HG03571 (cell line): ENCODE results near the gene CIAO1.
"Not testable (repeated sequence)": the region's sequence is repeated elsewhere in the genome, so short reads cannot be mapped to it uniquely, and the experiment has no call there.

ENCODE experiments used
- ATAC-seq: cut with Tn5 transposase; IDR thresholded peaks from one replicate; pipeline ENCODE4 v1.9.1; 2021; ENCODE audit not compliant: unreplicated experiment

CIAO1 gene

GRCh38 chr2:96249654-96250053 is 16.4 kb upstream of the CIAO1 start:
- no peak for ATAC-seq

GRCh38 chr2:96250188-96250587 is 15.8 kb upstream of the CIAO1 start:
- ATAC-seq = no peak

- no peak for ATAC-seq
Observed at GRCh38 chr2:96251721-96252292, 14.2 kb upstream of the CIAO1 start.

- no peak for ATAC-seq
Observed at GRCh38 chr2:96252526-96252925, 13.5 kb upstream of the CIAO1 start.

GRCh38 chr2:96253006-96253405 is 13.0 kb upstream of the CIAO1 start:
- no peak for ATAC-seq

- no peak for ATAC-seq
Observed at GRCh38 chr2:96254571-96254970, 11.5 kb upstream of the CIAO1 start.

- ATAC-seq = no peak
Observed at GRCh38 chr2:96256611-96257113, 9.4 kb upstream of the CIAO1 start.

GRCh38 chr2:96257744-96258143 is 8.3 kb upstream of the CIAO1 start:
- ATAC-seq = not testable (repeated sequence)

- ATAC-seq = no peak
Observed at GRCh38 chr2:96258166-96259022, 7.6 kb upstream of the CIAO1 start.

GRCh38 chr2:96259497-96259921 is 6.5 kb upstream of the CIAO1 start:
- no peak for ATAC-seq

- ATAC-seq = no peak
Observed at GRCh38 chr2:96260387-96261260, 5.4 kb upstream of the CIAO1 start.

GRCh38 chr2:96261328-96262003 is 4.6 kb upstream of the CIAO1 start:
- ATAC-seq = no peak

GRCh38 chr2:96262306-96262705 is 3.7 kb upstream of the CIAO1 start:
- ATAC-seq = no peak

GRCh38 chr2:96264086-96264485 is 1.9 kb upstream of the CIAO1 start:
- ATAC-seq = no peak

- no peak for ATAC-seq
Observed at GRCh38 chr2:96264656-96265348, 1.2 kb upstream of the CIAO1 start.

- ATAC-seq = peak; percentile 5
Observed at GRCh38 chr2:96265349-96265839, 631 bp upstream of the CIAO1 start.

GRCh38 chr2:96267159-96267971 is 1.3 kb downstream of the CIAO1 start:
- ATAC-seq = no peak

GRCh38 chr2:96271995-96272394 is 6.0 kb downstream of the CIAO1 start:
- no peak for ATAC-seq

- no peak for ATAC-seq
Observed at GRCh38 chr2:96273763-96274162, 7.7 kb downstream of the CIAO1 start.
